CD4-positive, alpha-beta T cell treated with Interleukin-10 for 1 hour (primary cell): ENCODE measurements around the gene CHIT1.
"Not testable (repeated sequence)": the region's sequence is repeated elsewhere in the genome, so short reads cannot be mapped to it uniquely, and the experiment has no call there.

ENCODE experiments used
- DNase-seq: peaks from one replicate; pipeline ENCODE4 v3.0.0-alpha.2; 2020

The CHIT1 gene

GRCh38 chr1:203229471-203230135 lies at the start of gene CHIT1:
CHIT1 (minus strand) TSS chr1:203229673; CDS start chr1:203229636, 37 bp downstream.
- DNase-seq: no peak

GRCh38 chr1:203278885-203279406 lies 49.5 kb upstream of the CHIT1 start:
- DNase-seq: no peak

- peak; percentile 58 for DNase-seq
Observed at GRCh38 chr1:203278082-203278884, 48.8 kb upstream of the CHIT1 start.

- no peak for DNase-seq
Observed at GRCh38 chr1:203276916-203277545, 47.6 kb upstream of the CHIT1 start.

GRCh38 chr1:203276408-203276807 lies 46.9 kb upstream of the CHIT1 start:
- no peak for DNase-seq

GRCh38 chr1:203275656-203276272 lies 46.3 kb upstream of the CHIT1 start:
- DNase-seq: no peak

GRCh38 chr1:203274603-203275381 lies 45.3 kb upstream of the CHIT1 start:
- DNase-seq: no peak

GRCh38 chr1:203273869-203274602 lies 44.6 kb upstream of the CHIT1 start:
- DNase-seq: peak; percentile 34

- DNase-seq: peak; percentile 93
Observed at GRCh38 chr1:203273206-203273868, 43.9 kb upstream of the CHIT1 start.

- DNase-seq: no peak
Observed at GRCh38 chr1:203272633-203273205, 43.2 kb upstream of the CHIT1 start.

- no peak for DNase-seq
Observed at GRCh38 chr1:203271962-203272632, 42.6 kb upstream of the CHIT1 start.

GRCh38 chr1:203271018-203271743 lies 41.7 kb upstream of the CHIT1 start:
- peak; percentile 84 for DNase-seq

- DNase-seq: no peak
Observed at GRCh38 chr1:203270448-203270847, 41.0 kb upstream of the CHIT1 start.

- no peak for DNase-seq
Observed at GRCh38 chr1:203269654-203270020, 40.2 kb upstream of the CHIT1 start.

GRCh38 chr1:203268901-203269653 lies 39.6 kb upstream of the CHIT1 start:
- peak; percentile 82 for DNase-seq

- no peak for DNase-seq
Observed at GRCh38 chr1:203267912-203268311, 38.4 kb upstream of the CHIT1 start.

GRCh38 chr1:203267347-203267846 lies 37.9 kb upstream of the CHIT1 start:
- DNase-seq: peak; percentile 91

GRCh38 chr1:203266140-203266539 lies 36.7 kb upstream of the CHIT1 start:
- DNase-seq: not testable (repeated sequence)
